Gastrocnemius medialis (tissue), 4 donors: ENCODE measurements around the gene BDH1. TPM values are rescaled to one million over a fixed set of nuclear protein-coding genes. Genes with fewer than 3 reads are reported as not detected.
"Not testable (repeated sequence)": the region's sequence is repeated elsewhere in the genome, so short reads cannot be mapped to it uniquely, and the experiment has no call there.

Source experiments
- ATAC-seq, 2 donors: fragments of 150-250 bp; one replicate each; pipeline ENCODE4 v1.9.1; 2016
- DNase-seq, 2 donors: peaks; one replicate each; pipeline ENCODE4 v3.0.0-alpha.2; 2019
- H3K27ac ChIP-seq, 4 donors: fragments of 200-600 bp; sonication (generic); 1 replicate in 1 of 4; 2 replicates in 3 of 4; pipeline ENCODE4 v1.5.1; 2016 to 2018; ENCODE audit warnings: mild to moderate bottlenecking in 2 of 4, moderate library complexity in 1 of 4
- H3K27me3 ChIP-seq, 3 donors: fragments of 200-600 bp; sonication (generic) in 2 of 3; 1 replicate in 1 of 3; 2 replicates in 2 of 3; pipeline versions ENCODE4 v1.5.1 to v1.6.0; 2016 to 2019; ENCODE audit warnings: mild to moderate bottlenecking in 1 of 3, moderate library complexity in 1 of 3
- H3K36me3 ChIP-seq, 2 donors: fragments of 200-600 bp; sonication (generic) in 1 of 2; one replicate each; pipeline ENCODE4 v1.5.1; 2017 to 2018
- H3K4me1 ChIP-seq, 2 donors: fragments of 200-600 bp; sonication (generic) in 1 of 2; one replicate each; pipeline ENCODE4 v1.5.1; 2016 to 2017; ENCODE audit warnings: mild to moderate bottlenecking in 2 of 2
- H3K4me3 ChIP-seq, 4 donors: fragments of 200-600 bp; sonication (generic) in 3 of 4; 1 replicate in 1 of 4; 2 replicates in 3 of 4; pipeline ENCODE4 v1.5.1; 2016 to 2019; ENCODE audit warnings: mild to moderate bottlenecking in 2 of 4
- H3K9me3 ChIP-seq, 3 donors: fragments of 200-600 bp; sonication (generic) in 2 of 3; 1 replicate in 1 of 3; 2 replicates in 2 of 3; pipeline ENCODE4 v1.5.1; 2016 to 2019
- POLR2A ChIP-seq, 2 donors: fragments of 450-650 bp; IDR thresholded peaks; one replicate each; pipeline ENCODE4 v1.6.1; 2017; ENCODE audit warnings: antibody characterized with exemption in 2 of 2, mild to moderate bottlenecking in 2 of 2, moderate library complexity in 2 of 2
- in situ Hi-C, 4 donors: fragments of 200-750 bp; cut with MboI; loops; one replicate each; pipeline versions ENCODE4 v1.15.0 to v1.8.0; 2017; ENCODE audit warnings: low sequenced_read_pairs in 4 of 4
- intact Hi-C: fragments of 100-400 bp; cut with DNase I; formaldehyde crosslinking; loops from one replicate; pipeline ENCODE4 v1.15.1; 2023; ENCODE audit warnings: low total_unique reads
- total RNA-seq, 4 donors: library from RNA; depleted of rRNA; stranded (reverse); fragments of >200 nt; gene quantifications; one replicate each; pipeline versions ENCODE4 v1.1.0 to v1.2.3, GENCODE V29; 2016
- TF ChIP-seq, protein P1 (sequence below), 5 experiments: fragments of 450-650 bp in 3 of 5; fragments of 200-600 bp in 2 of 5; sonication (generic) in 2 of 5; IDR thresholded peaks in 4 of 5; conservative IDR thresholded peaks in 1 of 5; 1 replicate in 4 of 5; 2 replicates in 1 of 5; pipeline ENCODE4 v1.5.1; 2016 to 2019; ENCODE audit warnings: antibody characterized with exemption in 5 of 5, mild to moderate bottlenecking in 3 of 5, moderate library complexity in 3 of 5

Gene BDH1
- total RNA-seq, 4 donors from 2014 or later = 7.1 to 9.5 (median 8.9) TPM

DNA sequence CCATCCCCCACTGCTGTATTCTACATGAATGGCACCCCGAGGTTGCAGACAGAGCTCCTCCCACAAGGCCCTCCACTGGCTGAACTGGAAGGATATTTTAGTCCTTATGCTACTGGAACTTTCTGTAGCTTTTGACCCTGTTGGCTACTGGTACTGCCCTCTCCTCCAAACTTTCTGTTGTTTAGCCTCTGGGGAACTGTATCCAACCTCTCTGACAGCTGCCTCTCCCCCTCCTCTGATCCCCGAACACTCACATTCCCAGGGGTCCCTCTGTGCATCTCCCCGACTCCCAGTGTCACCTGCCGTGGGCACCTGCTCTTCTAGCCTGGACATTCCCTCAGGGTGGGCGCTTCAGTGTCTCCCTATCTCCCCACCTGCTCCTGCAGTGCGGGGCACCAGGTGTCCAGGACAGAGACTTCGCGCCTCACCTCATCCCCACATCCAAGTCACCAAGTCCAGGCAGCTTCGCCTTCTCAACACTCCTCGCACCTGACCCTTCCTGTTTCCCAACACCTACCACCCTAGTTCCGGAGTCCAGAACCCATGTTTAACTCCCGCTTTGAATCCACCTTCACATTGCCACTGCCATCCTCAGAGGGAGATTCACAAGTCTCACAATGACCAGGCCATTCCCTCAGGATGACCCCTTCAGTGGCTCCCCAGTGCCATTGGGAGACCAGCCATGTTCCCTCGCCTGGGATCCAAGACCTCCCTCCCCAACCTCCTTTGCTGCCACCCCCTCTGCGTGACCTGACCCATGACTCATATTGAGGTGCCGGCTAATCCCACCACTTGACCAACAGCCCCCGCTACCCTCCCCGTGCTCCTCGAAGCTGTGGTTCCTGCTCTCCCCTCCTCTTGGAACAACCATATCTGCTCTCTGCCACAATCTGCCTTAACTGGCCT lies 34.2 kb downstream of the BDH1 start:
- peaks cover 0 to 2% of the 10 kb centered on the region in 2 donors for H3K4me1 ChIP-seq
- H3K4me3 ChIP-seq = no peak overlapping the region
- TF ChIP-seq, protein P1, sequence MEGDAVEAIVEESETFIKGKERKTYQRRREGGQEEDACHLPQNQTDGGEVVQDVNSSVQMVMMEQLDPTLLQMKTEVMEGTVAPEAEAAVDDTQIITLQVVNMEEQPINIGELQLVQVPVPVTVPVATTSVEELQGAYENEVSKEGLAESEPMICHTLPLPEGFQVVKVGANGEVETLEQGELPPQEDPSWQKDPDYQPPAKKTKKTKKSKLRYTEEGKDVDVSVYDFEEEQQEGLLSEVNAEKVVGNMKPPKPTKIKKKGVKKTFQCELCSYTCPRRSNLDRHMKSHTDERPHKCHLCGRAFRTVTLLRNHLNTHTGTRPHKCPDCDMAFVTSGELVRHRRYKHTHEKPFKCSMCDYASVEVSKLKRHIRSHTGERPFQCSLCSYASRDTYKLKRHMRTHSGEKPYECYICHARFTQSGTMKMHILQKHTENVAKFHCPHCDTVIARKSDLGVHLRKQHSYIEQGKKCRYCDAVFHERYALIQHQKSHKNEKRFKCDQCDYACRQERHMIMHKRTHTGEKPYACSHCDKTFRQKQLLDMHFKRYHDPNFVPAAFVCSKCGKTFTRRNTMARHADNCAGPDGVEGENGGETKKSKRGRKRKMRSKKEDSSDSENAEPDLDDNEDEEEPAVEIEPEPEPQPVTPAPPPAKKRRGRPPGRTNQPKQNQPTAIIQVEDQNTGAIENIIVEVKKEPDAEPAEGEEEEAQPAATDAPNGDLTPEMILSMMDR (IDR thresholded peaks at IDR 0.05 in 4 of 5, conservative IDR thresholded peaks at IDR 0.05 in 1 of 5) = no peak
- no peak for TF ChIP-seq POLR2A (IDR thresholded peaks at IDR 0.05)
- H3K27ac ChIP-seq = no peak overlapping the region
- in situ Hi-C loops (loop anchor here (25.0 kb wide), 2 partner anchors 509 to 534 kb away; no protein-coding TSS in a partner anchor), intact Hi-C loops (no loop called here)
- no peaks in the 10 kb centered on the region for H3K27me3 ChIP-seq
- no peak for ATAC-seq
- no peak for DNase-seq
- no peaks in the 10 kb centered on the region for H3K9me3 ChIP-seq
- H3K36me3 ChIP-seq = no peaks in the 10 kb centered on the region

DNA sequence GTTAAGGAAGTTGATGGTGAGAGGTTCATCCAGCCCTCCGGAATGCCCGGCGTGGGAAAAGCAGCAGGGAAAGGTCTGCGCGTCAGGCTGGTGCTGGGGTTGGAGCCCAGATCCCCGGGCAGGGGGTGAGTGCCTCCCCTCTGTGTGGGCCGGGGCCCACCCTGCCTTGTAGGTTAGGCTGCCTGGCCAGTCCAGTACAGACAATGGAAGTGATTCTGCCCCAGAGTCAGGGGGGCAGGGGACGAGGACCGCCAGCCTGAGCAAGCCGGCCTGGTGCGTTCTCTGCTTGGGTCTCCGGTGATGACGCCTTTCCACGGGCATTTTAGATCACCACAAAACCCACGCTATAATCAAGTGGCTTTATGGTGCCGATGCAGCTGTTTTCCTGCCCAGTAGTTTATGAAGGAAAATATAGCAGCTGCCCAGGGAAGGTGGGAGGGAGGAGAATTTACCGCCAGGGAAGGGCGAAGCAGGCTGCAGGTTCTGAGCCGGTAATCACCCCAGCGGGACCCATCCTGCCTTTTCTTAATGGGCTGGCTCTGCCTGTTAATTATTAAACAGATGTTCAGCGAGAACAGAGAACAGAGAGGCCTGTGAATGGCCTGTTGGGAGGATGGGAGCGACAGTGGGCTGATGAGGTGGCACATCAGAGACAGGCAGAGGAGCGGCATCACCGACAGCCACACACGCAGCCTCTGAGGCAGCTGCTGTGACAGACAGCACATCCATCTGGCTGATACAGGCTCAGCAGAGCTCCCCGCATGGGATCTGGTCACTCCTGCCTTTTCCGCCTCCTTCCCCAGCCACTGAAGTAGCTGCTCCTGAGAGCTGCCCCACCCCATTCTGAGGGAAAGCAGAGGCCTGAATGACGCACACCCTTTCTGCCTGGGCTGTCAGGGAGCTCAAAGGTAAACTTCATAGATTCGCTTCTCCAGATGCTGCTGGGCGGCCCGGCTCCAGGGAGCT lies 35.2 kb downstream of the BDH1 start:
- H3K4me1 ChIP-seq = peaks cover 0 to 7% of the 10 kb centered on the region in 2 donors
- ATAC-seq (no peak), DNase-seq (no peak)
- H3K27me3 ChIP-seq = no peaks in the 10 kb centered on the region
- no peaks in the 10 kb centered on the region for H3K9me3 ChIP-seq
- H3K36me3 ChIP-seq = no peaks in the 10 kb centered on the region
- TF ChIP-seq, protein P1 (IDR thresholded peaks at IDR 0.05 in 4 of 5, conservative IDR thresholded peaks at IDR 0.05 in 1 of 5) = no peak
- TF ChIP-seq POLR2A (IDR thresholded peaks at IDR 0.05) = no peak
- H3K4me3 ChIP-seq = no peak overlapping the region
- in situ Hi-C loops = loop anchor here (25.0 kb wide), 2 partner anchors 508 to 533 kb away; no protein-coding TSS in a partner anchor
- intact Hi-C loops = no loop called here
- no peak overlapping the region for H3K27ac ChIP-seq

DNA sequence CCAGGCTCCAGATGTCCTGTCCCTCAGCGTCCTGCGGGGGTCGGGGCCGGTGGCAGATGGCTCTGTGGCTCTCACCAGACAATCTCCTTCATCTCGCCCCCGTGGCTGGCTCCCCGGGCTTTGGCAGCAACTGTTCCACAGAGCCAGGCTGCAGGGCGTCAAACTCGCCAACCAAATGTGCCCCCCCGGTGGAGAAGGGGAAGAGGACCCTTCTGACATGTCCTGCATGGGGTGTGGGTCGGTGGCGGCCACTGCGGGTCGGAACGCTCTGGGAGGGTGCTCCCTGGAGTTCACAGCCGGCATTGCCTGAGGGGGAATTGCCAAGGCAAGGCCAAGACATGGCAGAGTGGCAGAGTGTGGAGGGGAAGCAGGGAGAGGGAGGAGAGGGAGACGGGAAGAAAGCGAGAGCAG lies 36.0 kb downstream of the BDH1 start:
- TF ChIP-seq, protein P1 (IDR thresholded peaks at IDR 0.05 in 4 of 5, conservative IDR thresholded peaks at IDR 0.05 in 1 of 5) = no peak
- no peak for TF ChIP-seq POLR2A (IDR thresholded peaks at IDR 0.05)
- DNase-seq = no peak
- Histone ChIP-seq H3K4me3 (no peak overlapping the region), H3K36me3 (no peaks in the 10 kb centered on the region), H3K27ac (no peak overlapping the region), H3K4me1 (peaks cover 0 to 7% of the 10 kb centered on the region in 2 donors), H3K27me3 (no peaks in the 10 kb centered on the region), H3K9me3 (no peaks in the 10 kb centered on the region)
- ATAC-seq = no peak
- intact Hi-C loops (no loop called here), in situ Hi-C loops (loop anchor here (25.0 kb wide), 2 partner anchors 508 to 533 kb away; no protein-coding TSS in a partner anchor)

DNA sequence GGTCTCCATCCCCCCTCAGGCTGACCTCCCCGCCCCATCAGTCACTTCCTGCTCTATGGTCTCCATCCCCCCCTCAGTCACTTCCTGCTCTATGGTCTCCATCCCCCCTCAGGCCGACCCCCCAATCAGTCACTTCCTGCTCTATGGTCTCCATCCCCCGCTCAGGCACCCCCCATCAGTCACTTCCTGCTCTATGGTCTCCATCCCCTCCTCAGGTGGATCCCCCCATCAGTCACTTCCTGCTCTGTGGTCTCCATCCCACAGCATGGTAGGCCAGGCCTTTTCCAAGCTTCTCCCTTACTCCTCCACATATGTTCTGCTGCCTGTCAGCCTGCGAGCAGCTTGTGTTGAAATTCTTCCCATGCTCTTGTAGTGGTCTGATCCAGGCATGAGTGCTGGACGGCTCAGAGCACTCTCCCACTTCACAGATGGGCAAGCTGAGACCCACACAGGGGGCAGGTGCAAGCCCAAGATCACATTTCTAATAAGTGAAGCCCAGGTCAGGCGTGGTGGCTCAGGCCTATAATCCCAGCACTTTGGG lies 36.8 kb downstream of the BDH1 start:
- TF ChIP-seq POLR2A (IDR thresholded peaks at IDR 0.05) = no peak
- TF ChIP-seq, protein P1 (IDR thresholded peaks at IDR 0.05 in 4 of 5, conservative IDR thresholded peaks at IDR 0.05 in 1 of 5) = no peak
- no peak overlapping the region for H3K27ac ChIP-seq
- H3K27me3 ChIP-seq = no peaks in the 10 kb centered on the region
- in situ Hi-C loops (loop anchor here (25.0 kb wide), 2 partner anchors 507 to 532 kb away; no protein-coding TSS in a partner anchor), intact Hi-C loops (no loop called here)
- ATAC-seq (no peak), DNase-seq (no peak)
- H3K9me3 ChIP-seq = no peaks in the 10 kb centered on the region
- H3K36me3 ChIP-seq = no peaks in the 10 kb centered on the region
- peaks cover 0 to 7% of the 10 kb centered on the region in 2 donors for H3K4me1 ChIP-seq
- H3K4me3 ChIP-seq = no peak overlapping the region

DNA sequence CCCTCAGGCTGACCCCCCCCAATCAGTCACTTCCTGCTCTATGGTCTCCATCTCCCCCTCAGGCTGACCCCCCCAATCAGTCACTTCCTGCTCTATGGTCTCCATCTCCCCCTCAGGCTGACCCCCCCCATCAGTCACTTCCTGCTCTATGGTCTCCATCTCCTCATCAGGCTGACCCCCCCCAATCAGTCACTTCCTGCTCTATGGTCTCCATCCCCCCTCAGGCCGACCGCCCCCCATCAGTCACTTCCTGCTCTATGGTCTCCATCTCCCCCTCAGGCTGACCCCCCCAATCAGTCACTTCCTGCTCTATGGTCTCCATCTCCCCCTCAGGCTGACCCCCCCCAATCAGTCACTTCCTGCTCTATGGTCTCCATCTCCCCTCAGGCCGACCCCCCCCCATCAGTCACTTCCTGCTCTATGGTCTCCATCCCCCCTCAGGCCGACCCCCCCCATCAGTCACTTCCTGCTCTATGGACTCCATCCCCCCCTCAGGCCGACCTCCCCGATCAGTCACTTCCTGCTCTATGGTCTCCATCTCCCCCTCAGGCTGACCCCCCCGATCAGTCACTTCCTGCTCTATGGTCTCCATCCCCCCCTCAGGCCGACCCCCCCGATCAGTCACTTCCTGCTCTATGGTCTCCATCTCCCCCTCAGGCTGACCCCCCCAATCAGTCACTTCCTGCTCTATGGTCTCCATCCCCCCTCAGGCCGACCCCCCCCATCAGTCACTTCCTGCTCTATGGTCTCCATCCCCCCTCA lies 37.7 kb downstream of the BDH1 start:
- in situ Hi-C loops = loop anchor here (25.0 kb wide), 2 partner anchors 506 to 531 kb away; no protein-coding TSS in a partner anchor

DNA sequence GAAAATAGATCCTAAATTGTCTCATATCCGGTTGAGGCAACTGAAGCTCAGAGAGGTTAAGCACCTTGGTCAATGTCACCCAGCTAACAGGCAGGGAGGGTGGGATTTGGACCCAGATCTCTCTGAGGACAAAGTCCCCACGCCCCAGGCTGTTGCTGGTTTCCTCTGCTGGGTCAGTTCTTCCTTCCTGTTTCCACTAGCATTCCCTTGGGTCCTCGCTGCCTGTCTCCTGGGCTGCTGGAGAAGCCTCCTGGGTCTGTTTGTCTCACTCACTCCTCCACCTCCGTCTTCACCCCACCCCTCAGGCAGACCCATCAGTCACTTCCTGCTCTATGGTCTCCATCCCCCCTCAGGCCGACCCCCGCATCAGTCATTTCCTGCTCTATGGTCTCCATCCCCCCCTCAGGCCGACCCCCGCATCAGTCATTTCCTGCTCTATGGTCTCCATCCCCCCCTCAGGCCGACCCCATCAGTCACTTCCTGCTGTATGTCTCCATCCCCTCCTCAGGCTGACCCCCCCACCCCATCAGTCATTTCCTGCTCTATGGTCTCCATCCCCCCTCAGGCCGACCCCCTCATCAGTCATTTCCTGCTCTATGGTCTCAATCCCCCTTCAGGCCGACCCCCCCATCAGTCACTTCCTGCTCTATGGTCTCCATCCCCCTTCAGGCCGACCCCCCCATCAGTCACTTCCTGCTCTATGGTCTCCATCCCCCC lies 38.7 kb downstream of the BDH1 start:
- not testable (repeated sequence) for DNase-seq

More for the DNA sequence above, 37.7 kb downstream of the BDH1 start:
- ATAC-seq, H3K4me3 ChIP-seq, intact Hi-C loops, DNase-seq, H3K27ac ChIP-seq, H3K9me3 ChIP-seq, H3K27me3 ChIP-seq, H3K36me3 ChIP-seq, H3K4me1 ChIP-seq: not testable (repeated sequence)

More for the DNA sequence above, 38.7 kb downstream of the BDH1 start:
- H3K36me3 ChIP-seq, H3K4me1 ChIP-seq, H3K27me3 ChIP-seq, H3K4me3 ChIP-seq, ATAC-seq, H3K9me3 ChIP-seq, H3K27ac ChIP-seq, intact Hi-C loops: not testable (repeated sequence)
- in situ Hi-C loops = loop anchor here (25.0 kb wide), 2 partner anchors 505 to 530 kb away; no protein-coding TSS in a partner anchor
